Right atrium auricular region (tissue), 2 donors: ENCODE measurements around the gene RBM12. TPM values are rescaled to one million over a fixed set of nuclear protein-coding genes. Genes with fewer than 3 reads are reported as not detected.
A peak's percentile ranks its signal among the peaks of the same experiment; 100 is the strongest.

Experiments
- DNase-seq: peaks from one replicate; pipeline ENCODE4 v3.0.0-alpha.2; 2019; ENCODE audit warnings: low spot score
- H3K27ac ChIP-seq, 2 donors: fragments of 200-600 bp; sonication (generic); 1 replicate in 1 of 2; 2 replicates in 1 of 2; pipeline ENCODE4 v1.5.1; 2016 to 2019
- H3K27me3 ChIP-seq, 2 donors: fragments of 200-600 bp; sonication (generic); one replicate each; pipeline versions ENCODE4 v1.5.1 to v1.6.0; 2017 to 2019
- H3K36me3 ChIP-seq: fragments of 200-600 bp; sonication (generic); one replicate; pipeline ENCODE4 v1.5.1; 2016
- H3K4me1 ChIP-seq, 2 donors: fragments of 200-600 bp; sonication (generic); one replicate each; pipeline versions ENCODE4 v1.5.1 to v1.6.0; 2017 to 2019
- H3K4me3 ChIP-seq, 2 donors: fragments of 200-600 bp; sonication (generic); 1 replicate in 1 of 2; 2 replicates in 1 of 2; pipeline ENCODE4 v1.5.1; 2017 to 2019; ENCODE audit warnings: mild to moderate bottlenecking in 1 of 2, moderate library complexity in 1 of 2
- H3K9me3 ChIP-seq, 2 donors: fragments of 200-600 bp; sonication (generic); one replicate each; pipeline ENCODE4 v1.5.1; 2019
- total RNA-seq, 2 donors: library from RNA; depleted of rRNA; stranded (reverse); fragments of >200 nt; gene quantifications; one replicate each; pipeline ENCODE4 v1.1.0, GENCODE V29; 2016
- TF ChIP-seq, protein P1 (sequence below), 2 donors: fragments of 200-600 bp; sonication (generic); IDR thresholded peaks; one replicate each; pipeline ENCODE4 v1.5.1; 2019; ENCODE audit warnings: antibody characterized with exemption in 2 of 2

RBM12 gene
- total RNA-seq, 2 donors from 2014 or later = 18.4 to 20.9 TPM

- DNase-seq = peak; percentile 50
- no peaks in the 10 kb centered on the region for H3K27me3 ChIP-seq
- H3K4me3 ChIP-seq = no peak overlapping the region
- TF ChIP-seq, protein P1, sequence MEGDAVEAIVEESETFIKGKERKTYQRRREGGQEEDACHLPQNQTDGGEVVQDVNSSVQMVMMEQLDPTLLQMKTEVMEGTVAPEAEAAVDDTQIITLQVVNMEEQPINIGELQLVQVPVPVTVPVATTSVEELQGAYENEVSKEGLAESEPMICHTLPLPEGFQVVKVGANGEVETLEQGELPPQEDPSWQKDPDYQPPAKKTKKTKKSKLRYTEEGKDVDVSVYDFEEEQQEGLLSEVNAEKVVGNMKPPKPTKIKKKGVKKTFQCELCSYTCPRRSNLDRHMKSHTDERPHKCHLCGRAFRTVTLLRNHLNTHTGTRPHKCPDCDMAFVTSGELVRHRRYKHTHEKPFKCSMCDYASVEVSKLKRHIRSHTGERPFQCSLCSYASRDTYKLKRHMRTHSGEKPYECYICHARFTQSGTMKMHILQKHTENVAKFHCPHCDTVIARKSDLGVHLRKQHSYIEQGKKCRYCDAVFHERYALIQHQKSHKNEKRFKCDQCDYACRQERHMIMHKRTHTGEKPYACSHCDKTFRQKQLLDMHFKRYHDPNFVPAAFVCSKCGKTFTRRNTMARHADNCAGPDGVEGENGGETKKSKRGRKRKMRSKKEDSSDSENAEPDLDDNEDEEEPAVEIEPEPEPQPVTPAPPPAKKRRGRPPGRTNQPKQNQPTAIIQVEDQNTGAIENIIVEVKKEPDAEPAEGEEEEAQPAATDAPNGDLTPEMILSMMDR (IDR thresholded peaks at IDR 0.05) = no peak
- H3K36me3 ChIP-seq = peaks cover 54% of the 10 kb centered on the region
- H3K9me3 ChIP-seq = no peaks in the 10 kb centered on the region
- H3K27ac ChIP-seq = no peak overlapping the region
- H3K4me1 ChIP-seq = peaks cover 0 to 28% of the 10 kb centered on the region in 2 donors
Observed at GRCh38 chr20:35702051-35702823, 37.5 kb upstream of the RBM12 start.

DNA sequence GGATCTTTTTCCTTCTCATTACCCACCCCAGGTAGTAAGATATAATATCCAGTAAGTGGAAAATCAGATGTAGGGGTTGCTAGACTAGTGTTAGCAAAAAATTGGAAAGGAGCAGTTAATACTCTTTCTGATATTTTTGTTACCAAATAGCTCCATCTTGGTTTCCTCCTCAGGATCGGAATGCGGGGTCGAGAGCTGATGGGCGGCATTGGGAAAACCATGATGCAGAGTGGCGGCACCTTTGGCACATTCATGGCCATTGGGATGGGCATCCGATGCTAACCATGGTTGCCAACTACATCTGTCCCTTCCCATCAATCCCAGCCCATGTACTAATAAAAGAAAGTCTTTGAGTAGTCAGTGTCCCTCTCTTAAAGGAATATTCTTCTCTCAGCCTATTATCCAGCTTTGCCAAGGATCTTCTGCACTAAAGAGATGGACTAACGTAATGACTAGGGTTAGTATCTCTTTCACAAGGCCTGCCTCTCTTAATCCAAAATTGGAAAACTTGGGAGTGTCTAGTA lies 36.0 kb upstream of the RBM12 start:
- peak overlapping the region in 1 of 2 donors; percentile 91 for H3K27ac ChIP-seq
- H3K4me3 ChIP-seq = no peak overlapping the region
- DNase-seq = peak; percentile 51

GRCh38 chr20:35699957-35700624 lies 35.4 kb upstream of the RBM12 start:
- H3K9me3 ChIP-seq = no peaks in the 10 kb centered on the region
- peaks cover 47% of the 10 kb centered on the region for H3K36me3 ChIP-seq
- peak overlapping the region; percentile 91 to 95 for H3K27ac ChIP-seq
- H3K27me3 ChIP-seq = no peaks in the 10 kb centered on the region
- H3K4me3 ChIP-seq = peak overlapping the region; percentile 84 to 90
- DNase-seq = no peak
- TF ChIP-seq, protein P1 (IDR thresholded peaks at IDR 0.05) = no peak
- H3K4me1 ChIP-seq = peaks cover 0 to 31% of the 10 kb centered on the region in 2 donors

More for the DNA sequence above, 36.0 kb upstream of the RBM12 start:
- peaks cover 47% of the 10 kb centered on the region for H3K36me3 ChIP-seq
- H3K9me3 ChIP-seq = no peaks in the 10 kb centered on the region
- no peaks in the 10 kb centered on the region for H3K27me3 ChIP-seq
- H3K4me1 ChIP-seq = peaks cover 0 to 31% of the 10 kb centered on the region in 2 donors
- TF ChIP-seq, protein P1 (IDR thresholded peaks at IDR 0.05) = no peak

DNA sequence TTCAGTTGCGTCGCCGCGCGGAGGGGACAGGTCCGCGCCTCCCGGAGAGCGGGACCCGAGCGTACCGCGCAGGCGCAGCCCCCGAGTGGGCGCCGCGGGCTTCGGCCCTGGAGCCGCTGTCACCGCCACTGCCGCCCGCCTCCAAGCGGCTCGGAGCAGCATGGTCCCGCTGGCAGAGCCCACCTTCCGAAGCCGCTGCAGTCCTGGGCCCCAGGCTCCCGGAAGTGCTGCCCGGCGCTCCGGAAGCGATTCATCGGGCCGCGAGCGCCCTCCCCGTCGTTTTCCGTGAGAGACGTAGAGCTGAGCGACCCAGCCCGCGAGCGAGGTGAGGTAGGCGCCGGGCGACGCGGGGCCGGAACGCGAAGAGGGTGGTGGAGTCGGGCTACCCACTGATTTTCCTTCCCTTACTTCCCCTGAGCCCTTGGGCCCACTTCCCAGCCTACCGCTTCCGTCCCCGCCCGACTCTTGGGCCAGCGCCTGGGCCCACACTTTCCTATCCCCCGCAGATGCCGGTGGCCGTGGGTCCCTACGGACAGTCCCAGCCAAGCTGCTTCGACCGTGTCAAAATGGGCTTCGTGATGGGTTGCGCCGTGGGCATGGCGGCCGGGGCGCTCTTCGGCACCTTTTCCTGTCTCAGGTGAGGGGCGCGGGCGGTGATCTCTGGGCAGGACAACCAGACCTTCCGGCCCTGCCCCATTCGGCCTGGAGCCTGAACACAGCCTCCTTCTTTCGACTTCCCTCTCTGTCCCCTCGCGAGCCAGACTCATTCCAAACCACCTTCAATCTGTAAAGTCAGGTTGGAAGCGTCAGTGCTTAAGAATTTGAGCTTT lies 34.6 kb upstream of the RBM12 start, which contains the start of the genes NFS1 and ROMO1:
Gene NFS1, minus strand, starts transcription at position 226 of the 830 bp plus-strand sequence. Its CDS starts 64 bp downstream, at position 162.
Gene ROMO1, plus strand, starts transcription at position 279 of the 830 bp plus-strand sequence. Its CDS starts 228 bp downstream, at position 507.
- TF ChIP-seq, protein P1 (IDR thresholded peaks at IDR 0.05) = peak in 1 of 2 donors; percentile 58
- H3K36me3 ChIP-seq = peaks cover 47% of the 10 kb centered on the region
- peak within 1 kb of the TSS; percentile 91 to 95 for H3K27ac ChIP-seq
- H3K27me3 ChIP-seq = no peaks in the 10 kb centered on the region
- DNase-seq = peak; percentile 80
- H3K9me3 ChIP-seq = no peaks in the 10 kb centered on the region
- peak within 1 kb of the TSS; percentile 84 to 90 for H3K4me3 ChIP-seq
- H3K4me1 ChIP-seq = peaks cover 0 to 30% of the 10 kb centered on the region in 2 donors
